ENCODE measurements around the gene RASGEF1C. TPM values are rescaled to one million over a fixed set of nuclear protein-coding genes. Genes with fewer than 3 reads are reported as not detected.
A peak's percentile ranks its signal among the peaks of the same experiment; 100 is the strongest.

RASGEF1C gene
- total RNA-seq, 4 donors from 2014 or later = 0.71 to 2.5 TPM; not detected in 2

GRCh38 chr5:180160215-180160614 is 48.8 kb downstream of the RASGEF1C start:
- TF ChIP-seq CTCF (IDR thresholded peaks at IDR 0.05) = no peak
- no peak for TF ChIP-seq POLR2A (IDR thresholded peaks at IDR 0.05)
- H3K4me3 ChIP-seq (ENCODE audit: low read depth, poor library complexity, severe bottlenecking) = no peak overlapping the region
- WGBS, 2 donors = 81 to 84% methylated on average over 6 of the region's 6 CpGs
- DNase-seq (ENCODE audit: low spot score in 2 of 2) = no peak
- intact Hi-C loops (cut with DNase I; ENCODE audit: low total_unique reads) = no loop called here

GRCh38 chr5:180159756-180160155 is 49.3 kb downstream of the RASGEF1C start:
- 16 to 37% methylated on average over 8 of the region's 8 CpGs for WGBS, 2 donors
- peak; percentile 6 to 57 for DNase-seq (ENCODE audit: low spot score in 2 of 2)

GRCh38 chr5:180157866-180158265 is 51.1 kb downstream of the RASGEF1C start:
- H3K4me3 ChIP-seq (ENCODE audit: low read depth, poor library complexity, severe bottlenecking) = no peak overlapping the region
- TF ChIP-seq CTCF (IDR thresholded peaks at IDR 0.05) (no peak), POLR2A (IDR thresholded peaks at IDR 0.05) (no peak)
- WGBS, 2 donors = 91% methylated on average over 6 of the region's 6 CpGs
- intact Hi-C loops (cut with DNase I; ENCODE audit: low total_unique reads) = no loop called here
- DNase-seq (ENCODE audit: low spot score in 2 of 2) = no peak

More at GRCh38 chr5:180159756-180160155, 49.3 kb downstream of the RASGEF1C start:
- H3K4me3 ChIP-seq (ENCODE audit: low read depth, poor library complexity, severe bottlenecking) = no peak overlapping the region
- no peak for TF ChIP-seq POLR2A (IDR thresholded peaks at IDR 0.05)
- no peak for TF ChIP-seq CTCF (IDR thresholded peaks at IDR 0.05)
- intact Hi-C loops (cut with DNase I; ENCODE audit: low total_unique reads) = no loop called here

GRCh38 chr5:180156141-180156540 is 52.9 kb downstream of the RASGEF1C start:
- 83 to 85% methylated on average over 10 of the region's 10 CpGs for WGBS, 2 donors
- peak; percentile 2 to 78 for DNase-seq (ENCODE audit: low spot score in 2 of 2)
- intact Hi-C loops (cut with DNase I; ENCODE audit: low total_unique reads) = no loop called here
- TF ChIP-seq CTCF (IDR thresholded peaks at IDR 0.05) (no peak), POLR2A (IDR thresholded peaks at IDR 0.05) (no peak)
- no peak overlapping the region for H3K4me3 ChIP-seq (ENCODE audit: low read depth, poor library complexity, severe bottlenecking)

GRCh38 chr5:180155365-180155926 is 53.6 kb downstream of the RASGEF1C start:
- WGBS, 2 donors = 70 to 79% methylated on average over 17 of the region's 17 CpGs
- no peak overlapping the region for H3K4me3 ChIP-seq (ENCODE audit: low read depth, poor library complexity, severe bottlenecking)
- intact Hi-C loops (cut with DNase I; ENCODE audit: low total_unique reads) = no loop called here
- TF ChIP-seq CTCF (IDR thresholded peaks at IDR 0.05) (no peak), POLR2A (IDR thresholded peaks at IDR 0.05) (no peak)
- peak; percentile 2 to 54 for DNase-seq (ENCODE audit: low spot score in 2 of 2)

GRCh38 chr5:180154821-180155364 is 54.1 kb downstream of the RASGEF1C start:
- 90 to 96% methylated on average over 5 of the region's 5 CpGs for WGBS, 2 donors
- no peak for TF ChIP-seq CTCF (IDR thresholded peaks at IDR 0.05)
- no peak for TF ChIP-seq POLR2A (IDR thresholded peaks at IDR 0.05)
- no peak overlapping the region for H3K4me3 ChIP-seq (ENCODE audit: low read depth, poor library complexity, severe bottlenecking)
- peak; percentile 4 to 70 for DNase-seq (ENCODE audit: low spot score in 2 of 2)
- intact Hi-C loops (cut with DNase I; ENCODE audit: low total_unique reads) = no loop called here

Measured in lower leg skin (tissue), 4 donors.